Endothelial cell (in vitro differentiated cells): ENCODE results near the gene FTCD. TPM values are rescaled to one million over a fixed set of nuclear protein-coding genes. Genes with fewer than 3 reads are reported as not detected.
A peak's percentile ranks its signal among the peaks of the same experiment; 100 is the strongest.

ENCODE experiments used
- DNase-seq: peaks from one replicate; pipeline ENCODE4 v3.0.0; 2021; ENCODE audit warnings: low spot score
- H3K27ac Mint-ChIP-seq: one replicate; pipeline ENCODE4 v1.8.0; 2021; ENCODE audit warnings: mixed read lengths, inconsistent platforms; ENCODE audit not compliant: unreplicated experiment
- H3K27me3 Mint-ChIP-seq: one replicate; pipeline ENCODE4 v1.8.0; 2021; ENCODE audit warnings: mild to moderate bottlenecking, moderate library complexity, mixed read lengths, inconsistent platforms; ENCODE audit not compliant: unreplicated experiment
- H3K36me3 Mint-ChIP-seq: one replicate; pipeline ENCODE4 v1.8.0; 2021; ENCODE audit warnings: mild to moderate bottlenecking, low read depth, mixed read lengths, inconsistent platforms; ENCODE audit not compliant: unreplicated experiment
- H3K4me1 Mint-ChIP-seq: one replicate; pipeline ENCODE4 v1.8.0; 2021; ENCODE audit warnings: mild to moderate bottlenecking, mixed read lengths, inconsistent platforms; ENCODE audit not compliant: unreplicated experiment
- H3K4me3 Mint-ChIP-seq: one replicate; pipeline ENCODE4 v1.8.0; 2021; ENCODE audit warnings: mild to moderate bottlenecking, mixed read lengths, inconsistent platforms; ENCODE audit not compliant: unreplicated experiment
- H3K9me3 Mint-ChIP-seq: one replicate; pipeline ENCODE4 v1.8.0; 2021; ENCODE audit warnings: mixed read lengths, inconsistent platforms; ENCODE audit not compliant: unreplicated experiment
- total RNA-seq: library from RNA; stranded (reverse); fragmentation: NEBNext Ultra II Directional; extraction: Animal tissue kit (Norgen Biotek cat#: 25700); gene quantifications from one replicate; pipeline ENCODE4 v1.2.1, GENCODE V29; 2021; ENCODE audit not compliant: unreplicated experiment
- TF ChIP-seq, protein P1 (sequence below): fragments of 200-600 bp; sonication (generic); IDR thresholded peaks from one replicate; pipeline ENCODE4 v1.5.0; 2021; ENCODE audit warnings: antibody characterized with exemption; ENCODE audit not compliant: unreplicated experiment

Gene FTCD
- total RNA-seq, 1 donor from 2014 or later: 1.5 TPM

DNA sequence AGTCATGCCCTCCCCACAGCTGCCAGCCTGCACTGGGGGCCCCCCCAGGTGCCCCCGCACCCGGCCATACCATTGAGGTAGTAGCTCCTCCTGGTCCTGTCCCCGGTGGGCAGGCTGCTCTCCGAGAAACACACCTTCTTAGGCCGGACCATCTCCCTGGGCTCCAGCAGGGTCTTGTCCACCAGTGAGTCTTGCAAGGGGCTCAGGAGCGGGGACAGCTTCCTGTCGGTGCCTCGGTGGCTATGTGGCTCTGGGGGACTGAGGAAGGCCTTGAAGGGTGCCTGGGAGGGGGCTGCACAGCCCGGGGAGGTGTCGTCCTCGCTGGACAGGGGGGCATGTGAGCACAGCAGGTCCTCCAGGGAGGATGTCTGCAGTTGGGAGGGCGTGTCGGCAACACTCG lies 12.9 kb upstream of the FTCD start:
- TF ChIP-seq, protein P1, sequence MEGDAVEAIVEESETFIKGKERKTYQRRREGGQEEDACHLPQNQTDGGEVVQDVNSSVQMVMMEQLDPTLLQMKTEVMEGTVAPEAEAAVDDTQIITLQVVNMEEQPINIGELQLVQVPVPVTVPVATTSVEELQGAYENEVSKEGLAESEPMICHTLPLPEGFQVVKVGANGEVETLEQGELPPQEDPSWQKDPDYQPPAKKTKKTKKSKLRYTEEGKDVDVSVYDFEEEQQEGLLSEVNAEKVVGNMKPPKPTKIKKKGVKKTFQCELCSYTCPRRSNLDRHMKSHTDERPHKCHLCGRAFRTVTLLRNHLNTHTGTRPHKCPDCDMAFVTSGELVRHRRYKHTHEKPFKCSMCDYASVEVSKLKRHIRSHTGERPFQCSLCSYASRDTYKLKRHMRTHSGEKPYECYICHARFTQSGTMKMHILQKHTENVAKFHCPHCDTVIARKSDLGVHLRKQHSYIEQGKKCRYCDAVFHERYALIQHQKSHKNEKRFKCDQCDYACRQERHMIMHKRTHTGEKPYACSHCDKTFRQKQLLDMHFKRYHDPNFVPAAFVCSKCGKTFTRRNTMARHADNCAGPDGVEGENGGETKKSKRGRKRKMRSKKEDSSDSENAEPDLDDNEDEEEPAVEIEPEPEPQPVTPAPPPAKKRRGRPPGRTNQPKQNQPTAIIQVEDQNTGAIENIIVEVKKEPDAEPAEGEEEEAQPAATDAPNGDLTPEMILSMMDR: no peak
- Mint-ChIP-seq H3K9me3 (no peaks in the 10 kb centered on the region), H3K4me1 (peaks cover 4% of the 10 kb centered on the region), H3K4me3 (no peak overlapping the region), H3K36me3 (peaks cover 18% of the 10 kb centered on the region), H3K27me3 (peaks cover 8% of the 10 kb centered on the region), H3K27ac (no peak overlapping the region)
- DNase-seq: no peak

DNA sequence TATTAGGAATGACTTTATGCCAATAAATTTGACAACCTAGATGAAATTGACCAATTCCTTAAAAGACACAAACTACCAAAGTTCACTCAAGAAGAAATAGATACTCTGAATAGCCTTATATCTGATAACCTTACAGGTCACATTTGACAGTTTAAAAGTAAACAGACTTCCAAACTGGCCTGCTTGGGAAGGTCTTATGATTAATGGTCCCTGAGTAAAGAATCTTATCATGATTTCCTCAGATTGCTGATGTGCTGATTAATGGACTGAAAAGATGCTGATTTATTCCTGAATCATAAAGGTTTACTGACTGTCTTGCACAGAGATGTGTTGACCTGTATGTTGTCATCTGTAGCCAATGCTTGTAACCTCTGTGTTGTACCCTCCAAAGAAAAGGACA lies 9.7 kb upstream of the FTCD start:
- H3K36me3 Mint-ChIP-seq: peaks cover 11% of the 10 kb centered on the region
- no peak overlapping the region for H3K27ac Mint-ChIP-seq
- no peak for DNase-seq
- no peak overlapping the region for H3K4me3 Mint-ChIP-seq
- no peaks in the 10 kb centered on the region for H3K9me3 Mint-ChIP-seq
- peaks cover 4% of the 10 kb centered on the region for H3K27me3 Mint-ChIP-seq
- TF ChIP-seq, protein P1: no peak
- no peaks in the 10 kb centered on the region for H3K4me1 Mint-ChIP-seq

DNA sequence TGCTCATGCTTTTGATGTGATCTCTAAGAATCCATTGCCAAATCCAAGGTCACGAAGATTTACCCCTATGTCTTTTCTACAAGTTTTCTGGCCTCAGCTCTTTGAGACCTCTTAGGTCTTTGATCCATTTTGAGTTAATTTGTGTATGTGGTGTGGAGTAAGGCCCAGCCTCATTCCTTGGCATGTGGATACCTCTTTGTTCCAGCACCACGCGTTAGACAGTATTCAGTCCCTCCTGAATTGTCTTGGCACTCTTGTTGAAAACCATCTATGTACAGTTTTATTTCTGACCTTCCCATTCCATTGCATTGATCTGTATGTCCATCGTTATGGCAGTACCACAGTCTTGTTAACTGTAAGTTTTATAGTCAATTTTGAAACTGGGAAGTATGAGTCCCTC lies 8.0 kb upstream of the FTCD start:
- H3K27me3 Mint-ChIP-seq: peaks cover 10% of the 10 kb centered on the region
- DNase-seq: no peak
- H3K9me3 Mint-ChIP-seq: no peaks in the 10 kb centered on the region
- H3K4me3 Mint-ChIP-seq: peak overlapping the region; percentile 5
- no peaks in the 10 kb centered on the region for H3K4me1 Mint-ChIP-seq
- TF ChIP-seq, protein P1: no peak
- no peak overlapping the region for H3K27ac Mint-ChIP-seq
- peaks cover 11% of the 10 kb centered on the region for H3K36me3 Mint-ChIP-seq

DNA sequence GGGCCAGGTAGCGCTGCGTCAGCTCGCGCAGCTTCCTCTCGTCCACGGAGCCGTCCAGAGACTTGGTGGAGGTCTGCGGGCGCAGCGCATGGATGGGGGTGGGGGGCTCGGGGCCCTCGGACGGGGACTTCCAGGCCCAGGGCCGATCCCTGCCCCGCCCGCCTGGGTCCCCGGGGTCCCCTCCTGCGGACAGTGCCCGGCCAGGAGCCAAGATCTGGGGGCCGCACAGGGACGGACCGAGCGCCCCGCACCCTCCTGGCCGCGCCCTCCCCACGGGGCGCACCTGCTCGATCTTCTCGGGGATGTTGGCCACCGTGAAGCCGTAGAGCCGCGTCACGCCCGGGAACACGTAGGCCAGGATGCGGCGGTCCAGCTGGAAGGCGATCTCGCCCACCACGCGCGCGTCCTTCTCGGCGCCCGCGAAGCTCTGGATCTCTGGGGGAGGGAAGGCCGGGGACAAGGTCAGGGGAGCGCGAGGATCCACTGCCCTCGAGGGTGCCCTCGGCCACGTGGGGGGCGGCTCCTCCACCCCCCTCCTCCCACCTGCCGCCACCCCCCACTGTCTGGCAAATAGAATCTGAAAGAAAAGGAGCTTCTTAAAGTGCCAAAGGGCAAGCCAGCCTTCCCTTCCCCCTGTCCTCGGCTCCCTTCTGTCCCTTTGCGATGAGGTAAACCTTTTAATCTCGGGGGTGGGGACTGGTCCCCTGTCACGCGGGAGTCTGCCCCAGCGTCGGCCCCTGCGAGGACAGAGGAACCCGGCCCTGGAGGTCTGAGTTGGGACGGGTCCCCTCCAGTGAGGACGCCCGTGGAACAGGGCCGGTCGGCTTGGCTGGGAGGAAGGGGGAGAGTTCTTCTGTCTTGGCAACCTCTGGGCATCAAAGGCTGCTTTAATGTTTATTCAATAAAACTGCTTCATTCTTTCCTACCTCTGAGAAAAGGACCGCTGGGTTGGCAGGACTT lies 6.5 kb upstream of the FTCD start:
- no peaks in the 10 kb centered on the region for H3K4me1 Mint-ChIP-seq
- DNase-seq: no peak
- TF ChIP-seq, protein P1: no peak

More for the DNA sequence above, 6.5 kb upstream of the FTCD start:
- H3K27ac Mint-ChIP-seq: no peak overlapping the region
- peaks cover 10% of the 10 kb centered on the region for H3K27me3 Mint-ChIP-seq
- H3K4me3 Mint-ChIP-seq: no peak overlapping the region
- no peaks in the 10 kb centered on the region for H3K9me3 Mint-ChIP-seq
- peaks cover 8% of the 10 kb centered on the region for H3K36me3 Mint-ChIP-seq
